ENCODE data around the gene TBX10.
A peak's percentile ranks its signal among the peaks of the same experiment; 100 is the strongest.
"Not testable (repeated sequence)": the region's sequence is repeated elsewhere in the genome, so short reads cannot be mapped to it uniquely, and the experiment has no call there.

The TBX10 gene

DNA sequence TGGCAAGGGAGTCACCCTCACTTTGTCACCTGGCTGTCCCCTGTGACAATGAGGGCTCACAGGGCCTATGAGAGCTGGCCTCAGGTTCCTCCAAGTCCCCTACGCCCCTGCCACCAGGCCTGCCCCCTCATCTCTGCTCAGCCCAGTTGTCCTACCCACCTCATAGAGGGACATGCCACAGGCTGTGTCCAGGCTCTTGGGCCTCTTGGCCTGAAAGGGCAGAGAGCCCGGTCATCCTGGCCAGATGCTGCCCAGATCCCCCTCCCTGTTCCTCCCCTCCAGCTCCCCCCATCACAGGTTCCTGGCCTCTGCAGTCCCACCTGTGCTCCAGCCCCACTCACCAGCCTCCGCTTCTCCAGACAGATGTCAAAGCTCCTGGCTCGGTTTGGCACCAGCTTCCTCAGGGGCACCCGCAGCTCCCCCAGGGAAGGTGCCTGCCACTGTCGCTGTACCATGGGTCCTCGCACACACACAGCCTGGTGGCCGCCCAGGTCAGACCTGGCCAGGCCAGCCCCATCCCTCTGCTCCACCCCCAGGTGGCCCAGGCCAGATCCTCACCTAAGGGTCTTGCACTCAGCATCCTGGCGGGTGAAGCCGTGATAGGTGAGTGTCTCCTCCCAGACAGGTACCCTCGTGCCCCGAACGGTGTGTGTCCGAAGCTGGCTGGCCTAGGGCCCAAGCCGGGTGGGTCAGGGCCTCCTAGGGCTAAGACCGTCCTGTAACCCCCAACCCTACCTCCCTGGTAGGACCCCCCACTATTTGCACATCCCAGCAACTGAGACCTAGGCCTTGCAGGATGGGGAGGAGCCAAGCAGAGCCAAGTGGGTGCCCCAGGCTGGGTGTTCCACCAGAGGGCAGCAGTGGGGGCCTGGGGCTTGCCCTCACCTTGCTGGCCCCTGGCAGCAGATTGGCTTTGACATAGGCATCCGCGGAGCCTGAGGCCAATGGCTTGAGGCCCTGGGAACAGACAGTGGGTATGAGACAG lies 24.5 kb downstream of the TBX10 start:
- DNase-seq: no peak

- no peak for DNase-seq
Measured at GRCh38 chr11:67613960-67614715, 25.4 kb downstream of the TBX10 start.

- DNase-seq: no peak
Measured at GRCh38 chr11:67613313-67613959, 26.1 kb downstream of the TBX10 start.

GRCh38 chr11:67612751-67613150 lies 26.8 kb downstream of the TBX10 start:
- no peak for DNase-seq

GRCh38 chr11:67611704-67612587 lies 27.6 kb downstream of the TBX10 start:
- DNase-seq: no peak

- no peak for DNase-seq
Measured at GRCh38 chr11:67611165-67611564, 28.4 kb downstream of the TBX10 start.

DNA sequence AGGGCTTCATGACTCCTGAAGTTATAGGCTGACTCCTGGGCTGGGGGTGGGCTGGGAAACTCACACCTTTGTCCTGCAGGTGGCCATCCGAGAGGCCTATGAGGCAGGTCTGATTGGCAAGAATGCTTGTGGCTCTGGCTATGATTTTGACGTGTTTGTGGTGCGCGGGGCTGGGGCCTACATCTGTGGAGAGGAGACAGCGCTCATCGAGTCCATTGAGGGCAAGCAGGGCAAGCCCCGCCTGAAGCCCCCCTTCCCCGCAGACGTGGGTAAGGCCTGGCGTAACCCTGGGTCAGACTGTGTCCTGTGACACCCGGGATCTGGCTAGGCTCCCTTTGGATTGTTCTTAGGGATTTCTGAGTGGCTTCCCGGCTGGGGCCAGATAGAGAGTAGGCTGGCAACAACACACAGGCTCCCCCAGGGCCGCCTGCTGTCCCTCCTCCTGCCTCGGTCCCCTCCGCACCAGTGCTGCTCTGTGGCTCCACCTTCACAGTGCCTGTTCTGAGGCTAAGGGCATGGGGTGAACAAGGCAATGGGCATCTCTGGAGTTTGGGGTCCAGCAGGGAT lies 29.2 kb downstream of the TBX10 start:
- no peak for DNase-seq

DNA sequence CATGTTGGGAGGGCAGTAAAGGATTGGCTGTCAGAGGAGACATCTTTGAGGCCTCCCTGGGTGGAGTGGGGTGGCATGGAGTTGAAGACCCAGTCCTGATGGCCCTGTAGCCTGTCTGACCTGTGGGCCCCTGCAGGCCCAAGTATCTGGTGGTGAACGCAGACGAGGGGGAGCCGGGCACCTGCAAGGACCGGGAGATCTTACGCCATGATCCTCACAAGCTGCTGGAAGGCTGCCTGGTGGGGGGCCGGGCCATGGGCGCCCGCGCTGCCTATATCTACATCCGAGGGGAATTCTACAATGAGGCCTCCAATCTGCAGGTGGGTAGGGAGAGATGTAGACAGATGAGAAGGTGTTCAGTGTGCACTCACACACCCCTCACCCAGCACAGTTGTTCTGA lies 30.2 kb downstream of the TBX10 start:
- no peak for DNase-seq

GRCh38 chr11:67608486-67608885 lies 31.1 kb downstream of the TBX10 start:
- DNase-seq: no peak

GRCh38 chr11:67607507-67607906 lies 32.1 kb downstream of the TBX10 start:
- DNase-seq: no peak

DNA sequence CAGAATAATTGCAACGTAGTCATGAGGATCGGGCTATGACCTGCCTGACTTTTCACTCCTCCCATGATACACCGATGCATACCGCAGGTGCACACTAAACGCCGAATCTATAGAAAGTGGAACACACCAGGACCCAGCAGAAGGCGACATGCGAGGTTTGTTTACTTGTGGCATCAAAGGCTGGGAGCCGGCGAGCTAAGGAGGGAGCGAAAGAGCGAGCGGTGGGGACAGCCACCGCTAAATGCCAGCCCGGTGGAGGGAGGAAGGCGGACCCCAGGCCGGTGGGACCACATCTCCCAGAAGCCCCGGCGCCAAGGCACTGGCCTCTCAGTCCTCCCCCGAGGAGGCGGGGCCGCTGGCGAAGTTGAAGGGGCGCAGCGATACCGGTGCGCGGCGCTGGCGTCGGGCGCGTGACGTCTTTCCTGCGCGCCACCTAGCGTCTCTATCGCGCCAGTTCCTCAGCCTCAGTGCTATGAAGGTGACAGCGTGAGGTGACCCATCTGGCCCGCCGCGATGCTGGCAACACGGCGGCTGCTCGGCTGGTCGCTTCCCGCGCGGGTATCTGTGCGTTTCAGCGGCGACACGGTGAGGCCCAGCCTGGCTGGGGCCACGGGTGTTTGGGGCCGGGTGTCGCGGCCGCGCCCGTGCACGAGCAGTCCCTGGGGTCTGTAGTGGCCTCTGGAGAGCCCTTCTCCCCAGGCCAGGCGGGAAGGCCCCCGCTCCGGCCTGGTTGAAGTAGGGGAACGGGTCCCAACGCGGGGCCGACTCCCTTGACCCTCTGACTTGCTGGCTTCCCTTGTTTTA lies 32.9 kb downstream of the TBX10 start, which contains the start of gene NDUFV1:
Gene NDUFV1, plus strand, starts transcription at position 445 of the 804 bp plus-strand sequence. Its CDS starts 69 bp downstream, at position 514.
- peak; percentile 93 for DNase-seq

DNA sequence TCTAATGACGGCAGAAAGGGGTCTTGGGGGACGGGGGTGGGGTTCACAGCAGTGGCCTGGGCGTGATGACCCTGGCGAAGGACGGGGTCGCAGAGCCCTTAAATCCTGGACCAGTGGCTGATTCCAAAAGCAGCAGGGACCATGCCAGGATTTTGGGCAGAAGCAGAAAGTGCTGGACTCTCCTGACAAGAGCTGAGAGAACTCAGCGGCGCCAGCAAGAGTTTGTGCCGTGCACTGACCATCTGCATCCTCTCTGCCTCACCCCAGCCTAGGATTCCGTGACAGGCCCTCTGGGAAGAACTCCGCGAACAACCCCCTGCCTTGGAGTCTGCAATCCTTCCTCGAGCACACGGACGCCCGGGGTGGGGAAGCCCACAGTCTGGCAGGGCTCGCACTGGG lies 33.5 kb downstream of the TBX10 start:
- no peak for DNase-seq

GRCh38 chr11:67605231-67606011 lies 34.1 kb downstream of the TBX10 start:
- DNase-seq: no peak

GRCh38 chr11:67604815-67605214 lies 34.7 kb downstream of the TBX10 start:
- no peak for DNase-seq

DNA sequence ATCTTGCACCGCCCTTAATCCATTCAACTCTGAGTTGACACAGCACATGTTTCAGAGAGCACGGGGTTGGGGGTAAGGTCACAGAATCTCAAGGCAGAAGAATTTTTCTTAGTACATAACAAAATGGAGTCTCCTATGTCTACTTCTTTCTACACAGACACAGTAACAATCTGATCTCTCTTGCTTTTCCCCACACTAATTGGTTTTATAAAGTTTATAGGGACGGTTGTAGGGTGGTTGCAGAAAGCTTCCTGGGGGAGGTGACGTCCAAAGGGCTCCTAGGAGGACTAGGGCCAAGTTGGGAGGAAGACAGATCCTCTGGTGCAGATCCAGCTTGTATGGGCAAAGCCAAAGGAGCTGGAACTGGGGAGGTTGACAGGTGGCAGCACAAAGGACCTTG lies 35.4 kb downstream of the TBX10 start:
- not testable (repeated sequence) for DNase-seq

DNA sequence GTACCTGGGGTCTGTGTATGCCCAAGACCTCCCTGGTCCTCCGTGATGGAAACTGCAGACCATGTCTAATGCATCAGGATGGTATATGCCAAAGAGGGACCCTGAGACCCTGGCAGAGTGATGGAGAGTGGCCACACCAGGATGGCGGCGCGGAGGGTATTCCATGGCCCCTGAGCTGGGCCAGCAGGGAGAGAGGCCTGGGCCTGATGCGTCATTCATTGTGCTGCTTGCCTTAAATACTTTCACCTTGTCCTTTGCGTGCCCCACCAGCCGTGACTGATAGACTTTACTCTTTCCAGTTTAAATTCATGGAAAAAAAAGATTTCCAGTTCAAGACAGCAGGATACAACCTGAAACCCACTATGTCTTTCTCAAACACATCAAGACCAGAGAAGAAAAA lies 38.5 kb downstream of the TBX10 start:
- DNase-seq: no peak

GRCh38 chr11:67600324-67601029 lies 39.1 kb downstream of the TBX10 start:
- no peak for DNase-seq

- no peak for DNase-seq
Measured at GRCh38 chr11:67599149-67599548, 40.4 kb downstream of the TBX10 start.

DNA sequence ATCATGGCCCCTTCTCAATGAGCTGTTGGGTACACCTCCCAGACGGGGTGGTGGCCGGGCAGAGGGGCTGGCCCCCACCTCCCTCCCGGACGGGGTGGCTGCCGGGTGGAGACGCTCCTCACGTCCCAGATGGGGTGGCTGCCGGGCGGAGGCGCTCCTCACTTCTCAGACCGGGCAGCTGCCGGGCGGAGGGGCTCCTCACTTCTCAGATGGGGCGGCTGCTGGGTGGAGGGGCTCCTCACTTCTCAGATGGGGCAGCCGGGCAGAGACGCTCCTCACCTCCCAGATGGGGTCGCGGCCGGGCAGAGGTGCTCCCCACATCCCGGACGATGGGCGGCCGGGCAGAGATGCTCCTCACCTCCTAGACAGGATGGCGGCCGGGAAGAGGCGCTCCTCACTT lies 41.6 kb downstream of the TBX10 start:
- not testable (repeated sequence) for DNase-seq

Measured in SHP77 treated with DMSO at 0.1 percent for 48 hours (cell line).